HG02642 (cell line): ENCODE measurements around the gene NEU4.
"Not testable (repeated sequence)": the region's sequence is repeated elsewhere in the genome, so short reads cannot be mapped to it uniquely, and the experiment has no call there.

Experiments used
- ATAC-seq: cut with Tn5 transposase; IDR thresholded peaks from one replicate; pipeline ENCODE4 v1.9.1; 2021; ENCODE audit warnings: mild to moderate bottlenecking; ENCODE audit not compliant: unreplicated experiment, poor library complexity

NEU4 gene

GRCh38 chr2:241823531-241824437 is 14.8 kb downstream of the NEU4 start:
- ATAC-seq = not testable (repeated sequence)

DNA sequence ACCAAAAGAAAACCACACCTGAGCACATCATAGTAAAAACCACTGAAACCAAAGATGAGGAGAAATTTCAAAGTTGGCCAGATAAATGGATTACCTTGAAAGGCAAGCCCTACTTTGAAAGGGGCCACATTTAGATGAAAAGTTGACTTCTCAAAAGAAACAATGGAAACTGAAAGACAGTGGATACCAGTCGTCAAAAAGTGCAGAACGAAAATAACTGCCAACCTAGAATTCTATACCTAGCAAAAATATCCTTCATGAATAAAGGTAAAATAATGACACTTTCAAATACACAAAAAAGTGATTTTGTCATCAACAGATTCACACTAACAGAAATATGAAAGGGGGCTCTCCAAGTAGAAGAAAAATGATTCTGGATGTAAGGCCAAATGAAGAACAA is 18.4 kb downstream of the NEU4 start:
- no peak for ATAC-seq

GRCh38 chr2:241833101-241833663 is 24.2 kb downstream of the NEU4 start:
- no peak for ATAC-seq

DNA sequence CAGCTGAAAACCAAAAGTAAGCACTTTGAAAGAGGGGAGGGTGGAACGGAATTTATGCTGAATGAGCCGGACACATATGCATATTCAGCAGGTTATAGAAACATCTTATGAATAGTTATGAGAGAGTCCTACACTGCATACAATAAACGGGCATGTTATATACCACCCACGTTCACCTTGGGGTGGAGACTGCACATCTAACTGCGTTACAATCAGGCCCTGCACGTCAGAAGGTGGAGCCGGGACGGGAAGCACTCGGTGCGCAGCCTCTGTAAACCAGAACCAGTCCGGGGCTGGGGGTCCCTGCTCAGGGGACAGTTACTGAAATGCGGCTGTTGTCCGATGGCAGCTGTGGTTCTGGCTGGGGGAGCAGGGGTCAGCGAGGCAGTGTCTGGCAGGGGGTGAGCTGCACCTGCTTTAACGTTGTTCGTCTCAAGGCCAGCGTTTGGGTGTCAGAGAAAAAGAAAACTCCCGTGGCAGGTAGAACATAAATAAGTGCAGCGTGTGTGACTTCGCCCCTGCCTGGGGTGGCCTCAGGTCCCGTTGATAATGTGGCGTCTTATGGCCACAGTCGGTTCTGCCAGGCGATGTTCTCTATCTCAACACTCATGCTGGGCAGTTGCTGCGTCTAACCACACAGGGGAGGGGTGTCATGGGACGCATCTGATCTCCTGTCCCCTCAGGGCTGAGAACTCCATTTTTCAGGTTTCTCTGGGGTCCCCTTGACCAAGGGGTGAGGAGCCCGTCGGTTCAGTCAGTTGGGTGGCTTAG is 24.9 kb downstream of the NEU4 start:
- ATAC-seq = not testable (repeated sequence)

DNA sequence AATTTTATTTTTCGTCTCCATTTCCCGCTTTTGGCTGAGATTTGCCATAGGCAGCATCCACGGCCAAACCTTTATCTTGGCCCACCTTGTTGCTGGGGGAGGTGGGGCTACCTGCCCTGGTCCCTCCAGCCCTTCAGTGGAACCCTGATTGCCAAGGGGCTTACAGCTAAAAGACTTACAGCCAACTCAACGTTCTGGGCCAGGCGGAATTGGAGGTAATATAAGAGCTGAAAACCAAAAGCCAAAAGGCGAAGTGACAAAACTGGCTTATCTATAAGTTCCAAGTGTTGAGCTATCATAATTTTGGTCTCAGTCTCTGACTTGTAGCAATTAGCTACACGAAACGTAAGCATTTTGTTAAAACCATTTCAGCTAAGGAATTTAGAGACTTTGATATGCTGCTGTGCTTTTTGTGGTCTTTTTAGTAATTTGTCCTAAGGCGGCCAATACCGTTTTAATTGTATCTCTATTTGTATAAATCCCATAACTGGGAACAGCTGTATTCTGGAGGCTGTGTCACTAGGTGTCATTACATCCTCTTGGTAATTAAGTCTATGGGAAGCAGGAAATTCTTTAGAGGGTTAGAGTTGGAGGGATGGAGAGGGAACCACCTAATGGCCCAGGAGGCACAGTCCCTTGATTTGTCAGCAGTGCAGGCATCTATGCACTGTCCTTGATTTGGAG is 25.7 kb downstream of the NEU4 start:
- no peak for ATAC-seq

GRCh38 chr2:241835611-241836010 is 26.6 kb downstream of the NEU4 start:
- ATAC-seq = no peak

- no peak for ATAC-seq
These were observed 27.3 kb downstream of the NEU4 start for GRCh38 chr2:241836292-241836691.

DNA sequence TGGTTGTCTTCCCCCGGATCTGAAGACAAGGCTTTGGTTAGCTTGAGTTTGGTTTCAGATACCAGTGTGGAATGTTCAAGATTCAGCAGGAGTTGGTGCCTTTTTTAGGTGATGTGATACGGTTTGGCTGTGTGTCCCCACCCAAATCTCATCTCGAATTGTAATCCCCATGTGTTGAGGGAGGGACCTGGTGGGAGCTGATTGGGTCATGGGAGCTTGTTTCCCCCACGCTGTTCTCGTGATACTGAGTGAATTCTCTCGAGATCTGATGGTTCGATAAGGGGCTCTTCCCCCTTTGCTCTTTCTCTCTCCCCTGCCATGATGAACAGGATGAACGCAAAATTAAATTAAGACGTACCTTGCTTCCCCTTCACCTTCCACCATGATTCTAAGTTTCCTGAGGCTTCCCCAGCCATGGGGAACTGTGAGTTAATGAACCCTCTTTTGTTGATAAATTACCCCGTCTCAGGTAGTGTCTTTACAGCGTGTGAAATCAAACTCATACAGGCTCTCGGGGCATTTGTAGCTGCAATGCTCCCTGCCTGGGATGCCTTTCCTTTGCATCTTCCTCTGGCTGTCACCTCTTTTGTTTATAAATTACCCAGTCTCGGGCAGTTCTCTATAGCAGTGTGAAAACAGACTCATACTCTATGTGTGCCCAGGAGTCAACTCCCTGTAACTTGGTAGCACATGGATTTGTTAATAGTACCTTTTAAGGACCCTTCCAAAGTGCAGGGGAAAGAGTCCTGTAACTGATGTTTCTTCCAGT is 28.4 kb downstream of the NEU4 start:
- no peak for ATAC-seq

- ATAC-seq = no peak
These were observed 32.4 kb downstream of the NEU4 start for GRCh38 chr2:241841181-241842066.

DNA sequence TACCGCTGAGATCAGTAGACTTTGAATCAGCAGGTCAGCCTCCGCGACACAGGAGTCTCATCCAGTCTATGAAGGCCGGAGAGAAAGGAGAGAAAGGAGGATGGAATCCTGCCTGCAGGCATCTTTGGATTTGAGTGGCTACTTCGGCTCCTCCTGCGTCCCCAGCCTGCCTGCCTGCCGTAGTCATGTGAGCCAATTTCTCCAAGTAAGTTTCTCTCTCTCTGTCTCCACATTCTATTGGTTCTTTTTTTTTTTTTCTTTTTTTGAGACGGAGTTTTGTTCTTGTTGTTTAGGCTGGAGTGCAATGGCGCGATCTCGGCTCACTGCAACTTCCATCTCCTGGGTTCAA is 33.0 kb downstream of the NEU4 start:
- ATAC-seq = no peak

- peak; percentile 37 for ATAC-seq
These were observed 33.7 kb downstream of the NEU4 start for GRCh38 chr2:241842620-241843211.

DNA sequence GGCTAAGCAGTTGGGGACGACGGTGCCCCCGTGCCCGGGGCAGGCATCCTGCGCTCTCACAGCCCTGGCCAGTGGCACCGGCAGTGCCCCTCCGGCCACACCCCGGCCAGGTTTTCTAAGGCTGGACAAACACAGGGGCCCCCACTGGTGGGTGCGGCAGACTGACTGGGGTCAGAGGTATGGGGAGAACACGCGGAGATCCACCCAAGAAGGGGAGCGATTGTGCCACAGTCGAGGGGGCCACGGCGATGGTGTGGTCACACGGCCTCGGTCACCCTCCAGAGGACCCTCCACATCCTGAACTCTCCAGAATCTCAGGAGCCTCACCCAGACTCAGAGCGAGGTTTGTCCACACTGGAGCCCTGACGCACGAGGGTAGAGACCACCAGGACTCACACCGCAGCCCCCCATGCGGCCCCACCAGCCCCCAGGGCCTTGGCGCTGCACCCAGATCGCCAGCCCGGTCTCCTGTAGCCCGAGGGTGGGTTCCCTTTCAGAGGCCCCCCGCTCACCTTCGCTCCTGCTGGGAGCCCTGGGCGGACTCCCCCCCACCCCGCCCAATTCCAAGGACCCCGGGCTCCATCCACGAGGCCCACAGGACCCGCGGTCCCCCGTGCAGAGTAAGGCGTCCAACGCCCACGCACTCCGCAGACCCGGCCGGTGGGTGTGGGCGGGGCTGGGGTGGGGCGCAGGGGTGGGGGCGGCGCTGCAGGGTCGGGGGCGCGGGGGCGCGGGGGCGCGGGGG is 34.5 kb downstream of the NEU4 start:
- ATAC-seq = peak; percentile 9

DNA sequence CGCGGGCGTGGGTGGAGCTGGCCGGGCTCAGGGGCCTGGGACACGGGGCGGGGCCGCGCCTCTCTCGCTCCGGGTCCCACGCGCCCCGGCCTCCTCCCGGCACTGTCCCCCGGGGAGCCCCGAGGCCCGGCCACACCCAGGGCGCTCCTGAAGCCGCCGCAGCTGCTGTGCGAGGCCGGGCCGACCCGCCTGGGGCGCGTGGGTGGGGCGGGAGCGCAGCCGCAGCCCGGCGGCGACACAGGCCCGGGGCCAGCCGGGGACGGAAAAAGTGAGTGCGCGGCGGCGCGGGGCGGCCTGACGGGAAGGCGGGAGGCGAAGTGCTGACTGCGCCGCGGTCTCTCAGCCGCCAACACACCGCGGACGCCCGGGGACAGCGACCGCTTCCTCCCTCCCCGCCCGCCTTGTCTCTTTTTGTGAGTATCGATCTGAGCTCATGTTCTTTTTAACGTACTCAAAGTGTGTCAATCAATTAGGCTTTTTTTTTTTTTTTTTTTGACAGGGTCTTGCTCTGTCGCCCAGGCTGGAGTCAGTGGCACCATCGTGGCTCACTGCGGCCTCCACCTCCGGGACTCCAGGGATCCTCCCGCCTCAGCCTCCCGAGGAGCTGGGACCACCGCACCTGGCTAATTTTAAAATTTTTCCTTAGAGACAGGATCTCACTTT is 35.2 kb downstream of the NEU4 start:
- peak; percentile 71 for ATAC-seq

DNA sequence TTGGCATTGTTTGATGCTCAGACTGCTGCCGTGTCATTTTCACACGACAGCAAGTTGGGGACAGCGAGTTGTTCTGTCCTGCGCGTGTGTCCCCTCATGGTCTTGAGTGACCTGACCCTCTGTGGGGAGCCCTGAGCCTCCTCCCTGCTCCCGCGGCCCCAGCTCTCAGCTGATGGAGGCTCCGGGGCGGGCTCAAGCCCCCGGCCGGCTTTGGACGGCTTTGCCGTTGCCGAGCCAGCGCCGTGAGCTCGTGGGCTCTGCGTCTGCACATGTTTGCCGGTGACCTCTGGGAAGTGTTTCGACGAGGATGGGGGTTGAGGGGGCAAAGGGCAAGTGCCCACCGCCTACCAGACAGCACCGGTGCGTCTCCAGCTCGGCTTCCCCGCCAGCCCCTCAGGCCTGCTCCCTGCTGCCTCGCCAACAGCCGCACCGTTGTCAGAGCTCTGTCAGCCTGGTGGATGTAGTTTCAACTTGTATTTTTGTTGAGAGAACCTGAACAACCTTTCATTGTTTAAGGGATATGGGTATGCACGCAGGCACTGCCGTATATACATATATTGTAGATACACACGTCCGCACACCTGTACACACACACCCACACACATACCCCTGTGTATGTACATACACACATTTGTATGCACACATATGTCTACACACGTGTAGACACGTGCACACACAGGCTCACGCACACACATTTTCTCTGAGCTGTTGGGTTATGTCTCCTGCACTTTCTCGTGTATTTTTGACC is 36.0 kb downstream of the NEU4 start:
- ATAC-seq = no peak

DNA sequence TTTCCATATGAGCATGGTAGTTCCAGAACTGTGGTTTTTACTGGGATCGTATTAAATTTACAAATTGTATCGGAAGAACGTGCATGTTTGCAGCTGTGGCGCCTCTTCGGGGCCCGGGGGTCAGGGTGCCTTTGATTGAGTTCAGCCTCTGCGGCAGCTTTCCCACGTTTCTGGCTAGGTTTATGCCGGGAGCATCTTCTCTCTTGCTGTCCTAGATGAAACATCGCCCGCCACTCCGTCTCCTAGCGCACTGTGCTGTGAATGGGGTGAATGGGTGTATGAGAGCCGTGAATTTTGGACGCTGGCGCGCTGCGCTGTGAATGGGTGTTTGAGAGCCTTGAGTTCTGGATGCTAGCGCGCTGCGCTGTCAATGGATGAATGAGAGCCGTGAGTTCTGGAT is 37.4 kb downstream of the NEU4 start:
- ATAC-seq = no peak

DNA sequence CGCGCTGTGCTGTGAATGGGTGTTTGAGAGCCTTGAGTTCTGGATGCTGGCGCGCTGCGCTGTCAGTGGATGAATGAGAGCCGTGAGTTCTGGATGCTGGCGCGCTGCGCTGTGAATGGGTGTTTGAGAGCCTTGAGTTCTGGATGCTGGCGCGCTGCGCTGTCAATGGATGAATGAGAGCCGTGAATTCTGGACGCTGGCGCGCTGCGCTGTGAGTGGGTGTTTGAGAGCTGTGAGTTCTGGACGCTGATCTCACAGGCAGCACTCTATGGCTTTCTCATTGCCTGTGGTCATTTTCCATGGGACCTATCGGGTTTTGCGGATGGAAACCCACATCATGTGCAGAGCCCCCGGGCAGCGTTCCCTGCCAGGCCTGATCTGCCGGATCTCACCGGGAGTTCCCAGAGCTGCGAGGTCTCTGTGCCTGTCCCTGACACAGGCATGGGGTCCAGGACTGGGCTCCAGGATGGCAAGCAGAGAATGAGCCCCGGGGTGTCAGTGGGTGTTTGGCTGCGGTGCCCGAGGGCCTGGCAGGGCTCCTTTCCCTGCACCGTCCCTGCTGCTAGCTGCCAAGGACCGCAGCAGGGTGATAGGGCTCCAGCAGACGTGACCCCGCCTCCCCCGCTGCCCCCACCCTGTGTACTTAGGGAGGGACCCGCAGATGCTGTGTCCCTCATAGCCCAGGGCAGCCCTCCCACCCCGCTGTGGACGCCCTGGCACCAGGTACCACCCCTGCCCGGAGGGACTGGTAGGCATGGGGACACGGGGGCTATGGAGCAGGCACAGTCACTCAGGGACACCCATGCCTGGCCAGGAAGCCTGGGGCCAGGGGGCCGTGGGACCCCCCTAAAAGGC is 40.0 kb downstream of the NEU4 start:
- no peak for ATAC-seq
